IPS DF 4.7 (cell line): ENCODE results near the gene NCL.
"Not testable (repeated sequence)": the region's sequence is repeated elsewhere in the genome, so short reads cannot be mapped to it uniquely, and the experiment has no call there.

ENCODE experiments used
- DNase-seq: peaks from one replicate; pipeline ENCODE4 v3.0.0-alpha.2; 2013; ENCODE audit warnings: low spot score; ENCODE audit errors: extremely low read depth

NCL gene

DNA sequence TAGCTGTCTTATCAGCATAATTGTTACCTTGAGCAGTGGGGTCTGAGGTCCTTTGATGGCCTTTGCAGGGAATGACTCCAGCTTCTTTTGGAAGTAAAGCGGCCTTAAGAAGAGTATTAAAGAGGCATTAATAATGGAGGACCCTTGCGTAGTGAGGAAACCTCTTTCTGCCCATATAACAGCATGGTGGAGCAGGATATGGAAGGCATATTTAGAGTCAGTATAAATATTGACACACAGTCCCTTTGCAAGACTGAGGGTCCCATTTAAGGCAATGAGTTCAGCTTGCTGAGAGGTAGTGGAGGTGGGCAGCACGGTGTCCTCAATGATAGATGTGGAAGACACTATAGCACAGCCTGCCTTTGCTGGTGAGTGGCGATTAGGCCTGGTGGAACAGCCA lies 32.7 kb downstream of the NCL start:
- no peak for DNase-seq

DNA sequence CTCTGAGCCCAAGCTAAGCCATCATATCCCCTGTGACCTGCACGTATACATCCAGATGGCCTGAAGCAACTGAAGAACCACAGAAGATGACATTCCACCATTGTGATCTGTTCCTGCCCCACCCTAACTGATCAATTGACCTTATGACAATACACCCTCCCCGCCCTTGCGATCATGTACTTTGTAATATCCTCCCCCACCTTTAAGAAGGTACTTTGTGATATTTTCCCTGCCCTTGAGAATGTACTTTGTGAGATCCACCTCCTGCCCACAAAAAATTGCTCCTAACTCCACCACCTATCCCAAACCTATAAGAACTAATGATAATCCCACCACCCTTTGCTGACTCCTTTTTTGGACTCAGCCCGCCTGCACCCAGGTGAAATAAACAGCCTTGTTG lies 33.8 kb downstream of the NCL start:
- DNase-seq, result not testable (repeated sequence)

DNA sequence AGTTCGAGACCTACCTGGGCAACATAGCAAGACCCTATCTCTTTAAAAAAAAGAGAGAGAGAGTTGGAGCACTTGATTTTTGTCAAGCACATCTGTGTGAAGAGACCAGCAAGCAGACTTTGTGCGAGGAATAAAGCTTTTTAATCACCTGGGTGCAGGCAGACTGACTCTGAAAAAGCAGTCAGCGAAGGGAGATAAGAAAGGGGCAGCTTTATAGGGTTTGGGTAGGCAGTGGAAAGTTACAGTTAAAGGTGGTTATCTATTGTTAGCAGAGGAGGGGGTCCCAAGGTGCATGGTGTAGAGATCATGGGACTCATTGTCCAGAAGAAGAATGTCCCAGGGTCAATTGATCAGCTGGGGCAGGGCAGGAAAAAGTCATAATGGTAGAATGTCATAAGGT lies 34.4 kb downstream of the NCL start:
- no peak for DNase-seq

DNA sequence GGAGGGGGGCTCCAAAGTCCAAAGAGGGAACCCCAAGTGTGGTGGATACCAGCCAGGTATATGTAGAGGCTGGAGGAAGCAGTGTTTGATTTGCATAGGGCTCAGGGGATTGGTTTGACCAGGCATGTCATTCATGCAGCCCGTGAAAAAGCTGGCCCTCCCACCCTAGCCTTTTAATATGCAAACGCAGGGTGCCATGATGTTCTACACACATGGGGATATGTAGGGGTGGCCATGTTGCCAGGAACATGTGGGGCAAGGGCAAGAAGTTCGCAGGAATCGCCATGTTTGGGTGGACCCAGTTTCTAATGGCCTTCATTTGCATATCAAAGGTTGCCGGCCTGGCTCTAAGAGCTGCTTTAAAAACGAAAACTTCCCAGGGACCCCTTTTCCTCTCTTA lies 35.1 kb downstream of the NCL start:
- no peak for DNase-seq

DNA sequence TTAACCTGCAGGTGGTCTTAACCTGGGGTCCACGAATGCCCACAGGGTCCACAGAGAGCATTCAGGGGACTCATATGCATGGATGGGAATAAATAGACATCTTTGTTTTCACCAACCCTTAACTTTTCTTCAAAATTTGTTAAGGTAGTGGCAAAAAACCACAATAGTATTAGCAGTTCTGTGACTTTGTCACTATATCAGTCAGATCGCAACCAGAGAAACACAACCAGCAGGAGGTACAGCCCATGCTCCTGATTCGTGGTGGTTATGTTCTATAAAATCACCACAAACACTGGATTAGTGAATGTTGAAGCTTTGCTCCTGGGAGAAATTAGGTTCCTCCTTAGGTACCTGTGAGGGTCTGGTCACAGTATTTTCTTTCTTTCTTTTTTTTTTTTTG lies 37.2 kb downstream of the NCL start:
- no peak for DNase-seq

DNA sequence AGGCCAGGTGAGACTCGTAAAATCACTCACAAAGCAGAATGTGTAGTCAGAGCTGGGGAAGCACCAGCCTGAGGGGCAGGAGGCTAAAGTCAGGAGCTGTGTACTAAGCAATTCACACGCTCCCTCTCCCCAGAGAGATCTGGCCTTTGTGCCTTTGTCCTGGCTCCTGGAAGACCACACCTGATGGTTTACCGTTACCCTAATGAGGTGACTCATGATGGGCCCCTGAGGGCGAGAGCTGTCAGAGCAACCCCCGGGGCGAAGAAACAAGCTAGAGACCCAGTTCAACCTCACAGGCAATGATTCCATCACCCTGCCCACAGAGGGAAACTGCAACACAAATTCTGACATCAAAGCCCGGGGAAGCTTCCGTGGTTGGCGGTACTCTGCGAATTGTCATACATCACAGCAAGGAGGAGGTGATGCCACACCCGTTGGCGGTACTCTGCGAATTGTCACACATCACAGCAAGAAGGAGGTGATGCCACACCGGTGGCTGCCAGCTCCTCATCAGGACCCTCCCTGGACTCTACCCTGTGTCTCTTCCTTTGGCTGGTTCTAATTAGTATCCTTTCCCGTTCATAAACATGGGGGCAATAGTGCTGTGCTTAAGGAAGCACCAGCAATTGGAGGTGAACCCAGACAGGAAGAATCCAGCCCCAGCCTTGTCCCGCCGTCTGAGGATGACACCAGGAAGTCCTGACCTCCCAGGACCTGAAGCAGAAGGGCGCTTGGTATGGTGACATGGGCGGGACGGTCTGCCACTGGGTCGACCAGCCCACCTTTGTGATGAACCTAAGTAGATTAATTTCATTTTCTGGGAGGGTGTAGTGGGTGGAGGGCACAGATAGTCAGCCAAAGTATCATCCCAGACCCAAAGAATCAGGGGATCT lies 38.2 kb downstream of the NCL start:
- no peak for DNase-seq

DNA sequence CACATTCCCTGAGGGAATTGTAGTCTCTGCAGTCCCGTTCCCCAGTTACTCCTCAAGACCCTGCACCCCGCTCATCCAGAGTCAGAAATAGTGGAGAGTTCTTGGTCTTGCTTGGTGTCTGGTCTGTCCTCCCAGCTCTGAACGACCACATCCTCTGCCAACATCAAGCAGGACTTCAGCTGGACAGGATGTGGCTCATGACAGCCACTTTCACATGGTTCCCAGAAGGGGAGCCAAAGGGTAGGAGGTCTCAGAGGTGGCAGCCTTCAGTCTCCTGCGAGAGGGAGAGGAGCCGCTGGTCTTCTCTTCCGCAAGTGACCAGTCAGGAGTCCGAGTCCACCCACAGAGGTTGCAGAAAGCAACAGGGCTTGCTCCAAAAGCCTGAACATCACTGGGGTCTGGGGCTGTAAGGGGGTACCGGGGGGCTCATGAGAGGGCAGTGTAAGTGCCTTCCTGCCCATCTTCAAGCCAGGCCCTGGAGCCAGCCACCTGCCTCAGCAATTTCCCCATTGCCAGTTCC lies 38.9 kb downstream of the NCL start:
- no peak for DNase-seq

DNA sequence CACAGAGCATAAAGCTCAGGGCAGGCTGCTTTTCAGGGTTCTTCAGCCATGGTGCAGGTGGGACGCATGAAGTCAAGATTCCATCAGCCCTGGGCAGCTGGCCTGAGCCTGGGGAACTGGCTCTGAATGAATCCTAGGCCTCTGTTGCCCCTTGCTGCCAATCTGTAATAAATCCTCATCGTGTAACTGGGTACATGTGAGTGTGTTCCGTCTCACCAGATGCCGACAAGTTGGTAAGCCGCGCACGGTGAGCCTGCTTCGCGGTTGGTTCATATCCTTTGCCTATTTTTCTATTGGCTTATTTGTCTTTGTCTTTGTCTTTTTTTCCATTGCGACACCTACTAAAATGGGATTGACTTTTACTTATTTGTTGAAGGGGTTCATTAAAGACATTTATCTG lies 41.1 kb downstream of the NCL start:
- DNase-seq, result no peak

DNA sequence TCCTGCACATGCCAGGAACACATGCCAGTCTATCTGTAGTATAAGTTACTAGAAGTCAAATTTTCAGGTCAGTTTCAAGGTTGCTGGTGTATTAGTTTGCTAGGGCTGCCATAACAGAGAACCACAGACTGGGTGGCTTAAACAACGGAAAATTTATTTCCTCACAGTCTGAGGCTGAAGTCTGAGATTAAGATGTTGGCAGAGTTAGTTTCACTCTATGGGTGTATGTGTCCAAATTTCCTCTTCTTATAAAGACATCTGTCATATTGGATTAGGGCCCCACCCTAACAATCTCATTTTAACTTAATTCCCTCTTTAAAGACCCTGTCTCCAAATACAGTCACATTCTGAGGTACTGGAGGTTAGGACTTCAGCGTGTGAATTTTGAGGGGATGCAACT lies 42.2 kb downstream of the NCL start:
- no peak for DNase-seq

DNA sequence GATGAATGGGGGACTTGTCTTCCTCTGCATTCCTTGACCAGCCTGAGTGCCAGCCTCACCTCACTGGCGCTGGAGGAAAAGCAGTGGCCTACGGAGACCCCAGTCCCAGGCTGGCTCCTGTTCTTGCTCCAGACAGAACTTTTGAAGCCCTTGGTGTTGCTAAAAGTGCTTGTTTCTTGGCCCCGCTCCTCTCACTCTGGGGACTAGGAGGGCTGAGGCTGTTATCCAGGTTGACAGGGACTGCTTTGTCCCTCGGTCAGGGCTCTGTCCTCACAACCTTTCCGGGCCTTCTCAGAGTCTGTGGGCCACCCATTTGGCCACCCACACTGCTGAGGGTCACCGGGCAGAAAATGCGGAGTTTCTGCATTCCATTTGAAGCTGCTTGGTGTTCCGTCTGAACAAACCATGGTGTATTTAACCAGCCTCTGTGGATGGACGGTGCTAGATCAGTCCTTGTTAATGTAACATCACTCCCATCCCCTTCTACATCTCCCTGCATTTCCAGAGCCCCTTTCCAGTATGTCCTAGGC lies 43.2 kb downstream of the NCL start:
- DNase-seq, result no peak

DNA sequence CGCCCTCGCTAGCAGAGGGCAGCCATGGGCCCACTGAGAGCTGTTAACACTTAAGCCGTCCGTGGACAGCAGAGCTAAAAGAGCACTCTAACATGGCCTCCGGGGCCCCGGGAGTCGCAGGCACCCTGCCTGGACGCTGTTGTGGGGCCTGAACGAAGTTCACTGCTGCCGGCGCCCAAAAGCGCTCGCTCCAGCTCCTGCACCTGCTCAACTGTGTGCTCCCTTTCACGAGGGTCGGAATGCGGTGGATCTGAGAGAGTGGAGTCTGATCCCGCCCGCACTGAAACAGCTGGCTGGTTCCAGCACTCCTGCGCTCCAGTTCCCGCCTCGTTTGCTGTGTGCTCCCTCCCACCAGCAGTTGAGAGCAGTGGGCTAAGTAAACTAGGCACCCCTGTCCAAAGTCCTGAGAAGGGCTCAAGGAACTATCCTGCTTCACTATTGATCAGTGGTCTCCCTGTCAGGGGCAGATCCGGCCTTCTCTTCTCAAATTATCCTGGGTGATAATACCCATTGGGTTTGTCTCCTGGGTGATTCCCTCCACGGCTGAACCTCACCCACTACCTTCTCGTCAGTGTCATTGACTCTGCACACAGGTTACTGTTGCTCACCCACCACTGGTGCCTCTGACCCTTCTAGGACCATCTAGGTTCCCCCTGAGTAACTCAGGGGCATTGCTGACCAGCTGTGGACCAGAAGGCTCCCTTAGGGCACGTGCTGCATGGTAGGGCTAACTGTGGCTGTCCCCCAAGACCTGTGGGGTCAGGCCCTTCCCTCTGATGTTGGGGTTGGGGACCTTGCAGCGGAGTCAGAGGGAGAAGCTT lies 45.3 kb downstream of the NCL start:
- DNase-seq, result no peak

DNA sequence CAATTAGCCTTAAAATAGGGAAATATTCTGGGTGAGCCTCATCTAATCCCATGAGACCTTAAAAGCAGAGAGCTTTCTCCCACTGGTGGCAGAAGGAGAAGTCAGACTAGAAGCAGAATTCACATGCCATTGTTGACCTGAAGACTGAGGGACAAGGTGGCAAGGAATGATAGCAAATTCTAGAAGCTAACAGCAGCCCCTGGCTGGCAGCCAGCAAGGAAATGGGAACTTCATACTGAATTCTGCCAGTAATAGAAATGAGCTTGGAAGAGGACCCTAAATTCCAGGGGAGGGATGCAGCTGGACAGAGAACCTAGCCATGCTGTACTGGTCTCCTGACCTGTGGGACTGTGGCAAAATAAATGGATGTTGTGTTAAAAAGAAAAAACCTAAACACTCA lies 49.3 kb downstream of the NCL start:
- DNase-seq, result no peak

DNA sequence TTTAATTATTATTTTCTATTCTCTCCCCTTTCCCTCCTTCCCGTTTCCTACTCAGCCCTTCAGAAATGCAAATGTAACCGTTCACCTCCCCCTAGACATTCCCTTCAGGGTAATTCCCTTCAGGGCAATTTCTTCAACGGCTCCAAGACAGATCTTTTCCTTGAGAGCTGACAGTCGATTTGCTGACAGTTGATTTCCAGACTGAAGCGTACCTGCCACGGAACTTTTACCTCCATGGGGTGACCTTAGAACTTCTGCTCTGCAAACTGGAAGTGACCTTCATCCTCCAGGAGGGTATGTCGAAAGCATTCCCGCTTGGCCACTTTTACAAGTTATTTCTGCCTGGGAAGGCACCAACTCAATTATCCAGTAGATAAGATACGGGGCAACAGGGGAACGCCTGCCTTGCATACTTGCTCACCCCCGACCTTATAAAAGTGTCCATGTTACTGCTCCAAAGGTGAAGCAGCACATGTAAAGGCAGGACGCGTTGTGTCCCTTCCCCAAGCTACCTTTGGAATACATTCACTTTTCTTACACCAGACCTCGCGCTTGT lies 50.3 kb downstream of the NCL start:
- no peak for DNase-seq

DNA sequence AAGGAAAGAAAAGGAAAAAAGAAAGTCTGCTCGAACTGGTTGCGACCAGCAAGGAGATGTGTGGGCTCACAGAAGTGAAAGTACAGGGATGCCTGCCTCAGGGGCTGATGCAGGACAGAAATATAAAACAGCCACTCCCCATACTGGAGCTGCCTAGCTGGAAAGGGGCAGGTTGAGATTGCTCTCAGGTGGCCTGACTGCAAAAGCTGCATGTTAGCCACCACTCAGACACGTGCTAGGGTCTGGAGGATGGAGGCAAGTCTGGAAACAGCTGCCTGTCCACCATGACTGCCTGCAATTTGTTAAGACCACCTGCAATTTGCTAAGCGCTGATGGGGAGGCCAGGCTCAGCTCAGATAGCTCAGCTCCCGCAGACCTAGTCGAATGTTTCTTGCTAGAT lies 50.8 kb downstream of the NCL start:
- no peak for DNase-seq

DNA sequence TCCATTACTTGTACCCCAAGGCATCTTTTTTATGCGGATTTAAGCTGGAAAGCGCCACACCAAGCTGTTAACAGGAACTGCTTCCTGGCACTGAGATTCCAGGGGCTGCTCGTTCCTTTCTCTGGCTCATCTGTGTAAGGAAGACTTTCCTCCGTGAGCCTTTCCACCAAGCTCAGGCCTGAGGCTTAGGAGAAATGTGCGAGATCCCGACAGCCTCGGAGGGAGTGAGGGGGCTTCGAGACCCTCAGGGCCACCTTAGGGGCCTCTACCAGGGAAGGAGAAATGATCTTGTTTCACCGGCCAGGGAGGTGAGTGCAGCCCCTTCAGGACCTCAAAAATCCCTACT lies 51.7 kb downstream of the NCL start:
- no peak for DNase-seq

DNA sequence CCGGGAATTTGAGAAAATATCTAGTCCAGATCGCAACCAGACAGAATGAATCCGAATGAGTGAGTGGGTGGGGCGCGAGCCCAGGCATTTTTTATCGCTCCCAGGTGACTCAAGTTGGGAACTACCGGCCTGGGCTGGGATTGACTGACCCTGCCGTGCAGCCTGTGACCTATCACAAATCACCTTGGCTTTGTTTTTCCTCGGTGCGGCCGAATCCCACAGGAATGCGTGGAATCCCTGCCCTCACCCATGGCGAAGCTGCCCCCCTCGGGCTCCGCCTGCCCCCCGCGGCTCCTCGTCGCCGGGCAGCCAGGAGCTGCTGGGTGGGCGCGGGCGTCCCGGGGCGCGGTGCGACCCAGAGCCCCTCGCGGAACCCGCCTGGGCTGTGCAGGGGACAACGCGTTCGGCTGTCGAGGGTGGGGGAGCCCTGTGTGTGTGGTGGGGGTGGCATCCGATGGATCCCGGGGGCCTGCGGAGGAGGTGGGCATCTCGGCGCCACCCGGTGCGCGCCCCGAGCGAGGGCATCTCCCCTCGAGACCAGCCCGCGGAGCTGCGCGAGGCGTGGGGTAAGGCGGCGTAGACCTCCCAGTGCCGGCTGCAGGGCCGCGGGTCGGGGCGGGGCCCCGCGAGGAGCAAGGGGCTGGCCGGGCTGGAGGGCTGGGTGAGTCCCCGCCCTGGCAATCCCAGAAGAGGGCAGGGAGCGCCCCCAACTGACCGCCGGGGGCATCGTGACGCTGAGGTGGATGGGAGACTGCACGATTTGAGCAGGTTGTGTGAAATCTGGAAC lies 52.3 kb downstream of the NCL start:
- DNase-seq, result no peak

DNA sequence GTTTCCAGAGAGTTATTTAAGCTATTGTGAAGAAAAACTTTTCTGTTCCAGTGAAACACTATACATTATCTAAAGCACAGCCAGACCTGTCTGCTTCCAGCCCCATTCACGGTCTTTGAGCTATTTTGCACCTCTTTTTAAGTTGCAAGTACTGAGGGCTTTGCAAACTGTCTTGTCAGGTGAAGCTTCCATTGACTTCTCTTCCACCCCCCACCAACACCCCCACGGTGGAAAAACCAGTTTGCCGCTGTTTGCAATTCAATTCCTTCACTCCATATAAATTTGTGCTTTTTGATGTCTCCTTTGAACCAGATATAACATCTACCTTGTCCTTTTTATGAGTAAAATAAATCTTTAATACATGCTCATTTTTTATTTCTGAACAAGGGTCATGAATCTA lies 53.0 kb downstream of the NCL start:
- DNase-seq, result no peak

DNA sequence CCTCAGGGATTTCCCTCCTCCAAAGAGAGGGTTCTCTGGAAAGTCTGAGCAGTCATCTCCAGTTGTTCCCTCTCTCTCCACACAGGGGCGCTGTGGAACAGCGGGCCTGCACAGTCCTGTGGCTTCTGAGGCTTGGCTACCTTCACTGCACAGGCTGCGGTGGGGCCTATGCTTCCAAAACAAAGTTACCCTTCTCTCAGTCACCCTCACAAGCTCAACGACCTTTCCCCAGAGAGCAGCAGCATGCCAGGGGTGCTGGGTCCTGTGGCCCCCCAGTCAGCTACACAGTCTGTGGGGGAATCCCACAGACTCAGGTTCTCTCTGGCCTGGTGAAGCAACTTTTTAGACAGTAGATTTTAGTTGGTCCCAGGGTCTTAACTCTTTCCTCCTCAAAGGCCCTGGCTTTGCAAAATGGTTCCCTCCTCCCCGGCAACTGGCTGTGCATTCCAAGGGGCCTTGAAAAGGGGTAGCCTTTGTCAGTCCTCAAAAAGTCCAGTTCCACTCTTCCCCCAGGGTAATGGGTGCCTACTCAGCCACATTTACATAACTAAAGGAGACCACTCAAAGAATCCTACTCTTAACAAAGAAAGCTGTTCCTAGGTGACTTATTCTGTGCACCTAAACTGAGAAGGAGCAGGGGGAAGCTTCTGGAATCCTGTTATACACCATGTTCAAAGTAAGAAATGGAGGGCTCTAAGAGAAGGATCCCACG lies 53.8 kb downstream of the NCL start:
- no peak for DNase-seq

DNA sequence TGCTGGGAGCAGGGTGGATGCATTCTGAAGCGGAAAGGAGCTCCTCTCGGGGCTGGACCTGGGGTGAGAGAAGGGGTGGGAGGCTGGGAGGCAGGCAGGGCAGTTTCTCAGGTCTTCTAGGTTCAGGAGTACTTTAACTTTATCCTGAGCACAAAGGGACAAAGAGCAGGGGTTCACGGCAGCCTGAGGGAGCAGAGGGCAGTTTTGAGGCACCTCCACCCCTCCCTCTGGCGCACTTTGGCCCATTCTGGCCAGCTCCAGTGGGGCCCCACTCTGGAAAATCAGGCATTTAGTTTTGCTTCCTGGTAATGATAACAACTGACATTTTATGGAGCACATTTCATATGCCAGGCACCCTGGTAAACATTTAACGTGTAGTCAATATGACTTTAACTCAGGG lies 54.5 kb downstream of the NCL start:
- no peak for DNase-seq

DNA sequence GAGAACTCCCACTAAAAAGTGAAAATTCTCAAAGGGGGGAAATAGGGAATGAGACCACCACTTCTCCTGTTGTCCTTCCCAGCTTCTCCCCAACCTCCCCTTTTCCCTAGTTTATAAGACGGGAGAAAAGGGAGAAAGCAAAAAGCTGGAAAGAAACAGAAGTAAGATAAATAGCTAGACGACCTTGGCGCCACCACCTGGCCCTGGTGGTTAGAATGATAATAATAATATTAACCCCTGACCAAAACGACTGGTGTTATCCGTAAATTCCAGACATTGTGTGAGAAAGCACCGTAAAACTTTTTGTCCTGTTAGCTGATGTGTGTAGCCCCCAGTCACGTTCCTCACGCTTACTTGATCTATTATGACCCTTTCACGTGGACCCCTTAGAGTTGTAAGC lies 56.0 kb downstream of the NCL start:
- not testable (repeated sequence) for DNase-seq

DNA sequence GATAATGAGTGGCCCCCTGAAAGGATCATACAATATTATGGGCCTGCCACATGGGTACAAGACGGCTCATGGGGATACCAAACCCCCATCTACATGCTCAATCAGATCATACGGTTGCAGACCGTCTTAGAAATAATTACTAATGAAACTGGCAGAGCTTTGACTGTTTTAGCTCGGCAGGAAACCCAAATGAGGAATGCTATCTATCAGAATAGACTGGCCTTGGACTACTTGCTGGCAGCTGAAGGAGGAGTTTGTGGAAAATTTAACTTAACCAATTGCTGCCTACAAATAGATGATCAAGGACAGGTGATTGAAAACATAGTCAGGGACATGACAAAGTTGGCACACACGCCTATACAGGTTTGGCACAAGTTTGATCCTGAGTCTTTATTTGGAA lies 56.6 kb downstream of the NCL start:
- not testable (repeated sequence) for DNase-seq
